Measurements from ENCODE around the gene DHRS7. TPM values are rescaled to one million over a fixed set of nuclear protein-coding genes. Genes with fewer than 3 reads are reported as not detected.
"Not testable (repeated sequence)": the region's sequence is repeated elsewhere in the genome, so short reads cannot be mapped to it uniquely, and the experiment has no call there.

Gene DHRS7
- total RNA-seq, 1 donor from 2014 or later: 76.5 TPM

GRCh38 chr14:60107477-60107876 is 57.7 kb downstream of the DHRS7 start:
- Mint-ChIP-seq H3K4me1 (ENCODE audit: low read depth) (no peaks in the 10 kb centered on the region), H3K4me3 (ENCODE audit: low read depth) (no peak overlapping the region), H3K27ac (no peak overlapping the region), H3K36me3 (ENCODE audit: insufficient read depth) (peaks cover 24% of the 10 kb centered on the region), H3K9me3 (ENCODE audit: low read depth) (peaks cover 4% of the 10 kb centered on the region), H3K27me3 (no peaks in the 10 kb centered on the region)
- DNase-seq (ENCODE audit: low spot score, unreplicated experiment): no peak
- no peak for TF ChIP-seq CTCF (IDR thresholded peaks at IDR 0.05; ENCODE audit: unreplicated experiment)

GRCh38 chr14:60106339-60106738 is 58.9 kb downstream of the DHRS7 start:
- no peaks in the 10 kb centered on the region for H3K27me3 Mint-ChIP-seq
- no peak for TF ChIP-seq CTCF (IDR thresholded peaks at IDR 0.05; ENCODE audit: unreplicated experiment)
- peaks cover 4% of the 10 kb centered on the region for H3K9me3 Mint-ChIP-seq (ENCODE audit: low read depth)
- no peak overlapping the region for H3K27ac Mint-ChIP-seq
- H3K36me3 Mint-ChIP-seq (ENCODE audit: insufficient read depth): peaks cover 20% of the 10 kb centered on the region
- no peak for DNase-seq (ENCODE audit: low spot score, unreplicated experiment)
- no peak overlapping the region for H3K4me3 Mint-ChIP-seq (ENCODE audit: low read depth)
- H3K4me1 Mint-ChIP-seq (ENCODE audit: low read depth): no peaks in the 10 kb centered on the region

GRCh38 chr14:60102389-60102788 is 62.8 kb downstream of the DHRS7 start:
- Mint-ChIP-seq H3K27me3 (no peaks in the 10 kb centered on the region), H3K4me1 (ENCODE audit: low read depth) (peaks cover 8% of the 10 kb centered on the region), H3K36me3 (ENCODE audit: insufficient read depth) (peaks cover 11% of the 10 kb centered on the region), H3K4me3 (ENCODE audit: low read depth) (no peak overlapping the region), H3K27ac (no peak overlapping the region), H3K9me3 (ENCODE audit: low read depth) (peaks cover 2% of the 10 kb centered on the region)
- no peak for DNase-seq (ENCODE audit: low spot score, unreplicated experiment)
- no peak for TF ChIP-seq CTCF (IDR thresholded peaks at IDR 0.05; ENCODE audit: unreplicated experiment)

GRCh38 chr14:60101786-60102185 is 63.4 kb downstream of the DHRS7 start:
- no peak overlapping the region for H3K27ac Mint-ChIP-seq

GRCh38 chr14:60099855-60100254 is 65.3 kb downstream of the DHRS7 start:
- H3K36me3 Mint-ChIP-seq (ENCODE audit: insufficient read depth): peaks cover 11% of the 10 kb centered on the region
- not testable (repeated sequence) for DNase-seq (ENCODE audit: low spot score, unreplicated experiment); H3K27me3 Mint-ChIP-seq; H3K4me3 Mint-ChIP-seq (ENCODE audit: low read depth); H3K27ac Mint-ChIP-seq; H3K9me3 Mint-ChIP-seq (ENCODE audit: low read depth)
- peaks cover 17% of the 10 kb centered on the region for H3K4me1 Mint-ChIP-seq (ENCODE audit: low read depth)

More at GRCh38 chr14:60101786-60102185, 63.4 kb downstream of the DHRS7 start:
- DNase-seq (ENCODE audit: low spot score, unreplicated experiment): no peak
- peaks cover 11% of the 10 kb centered on the region for H3K36me3 Mint-ChIP-seq (ENCODE audit: insufficient read depth)
- H3K4me1 Mint-ChIP-seq (ENCODE audit: low read depth): peaks cover 9% of the 10 kb centered on the region
- TF ChIP-seq CTCF (IDR thresholded peaks at IDR 0.05; ENCODE audit: unreplicated experiment): no peak
- H3K27me3 Mint-ChIP-seq: no peaks in the 10 kb centered on the region
- peaks cover 2% of the 10 kb centered on the region for H3K9me3 Mint-ChIP-seq (ENCODE audit: low read depth)
- H3K4me3 Mint-ChIP-seq (ENCODE audit: low read depth): no peak overlapping the region

GRCh38 chr14:60097974-60098373 is 67.2 kb downstream of the DHRS7 start:
- no peaks in the 10 kb centered on the region for H3K27me3 Mint-ChIP-seq
- no peak overlapping the region for H3K4me3 Mint-ChIP-seq (ENCODE audit: low read depth)
- no peak for DNase-seq (ENCODE audit: low spot score, unreplicated experiment)
- peaks cover 2% of the 10 kb centered on the region for H3K9me3 Mint-ChIP-seq (ENCODE audit: low read depth)
- peak overlapping the region; percentile 10 for H3K27ac Mint-ChIP-seq
- no peak for TF ChIP-seq CTCF (IDR thresholded peaks at IDR 0.05; ENCODE audit: unreplicated experiment)
- H3K36me3 Mint-ChIP-seq (ENCODE audit: insufficient read depth): peaks cover 9% of the 10 kb centered on the region
- peaks cover 33% of the 10 kb centered on the region for H3K4me1 Mint-ChIP-seq (ENCODE audit: low read depth)
